Mesendoderm (in vitro differentiated cells): Measurements from ENCODE around the gene RNF115.
"Not testable (repeated sequence)": the region's sequence is repeated elsewhere in the genome, so short reads cannot be mapped to it uniquely, and the experiment has no call there.

Source experiments
- DNase-seq: peaks from one replicate; pipeline ENCODE4 v3.0.0; 2013
- H2AK5ac ChIP-seq: 2 replicates; pipeline ENCODE4 v1.6.1; 2013; ENCODE audit warnings: low read length, inconsistent platforms
- H2BK120ac ChIP-seq: 2 replicates; pipeline ENCODE4 v1.6.1; 2013; ENCODE audit warnings: low read depth, mild to moderate bottlenecking, low read length, moderate library complexity, mixed read lengths
- H2BK15ac ChIP-seq: replicated peaks from 2 replicates; pipeline ENCODE4 v1.6.1; 2013; ENCODE audit warnings: low read depth, mild to moderate bottlenecking, moderate library complexity
- H2BK5ac ChIP-seq: 2 replicates; pipeline ENCODE4 v1.6.1; 2013; ENCODE audit warnings: low read length, inconsistent platforms
- H3K18ac ChIP-seq: 2 replicates; pipeline ENCODE4 v1.6.1; 2013; ENCODE audit warnings: mild to moderate bottlenecking, low read length, mixed read lengths
- H3K23ac ChIP-seq: one replicate; pipeline ENCODE4 v1.6.1; 2013; ENCODE audit warnings: low read length
- H3K27ac ChIP-seq: 2 replicates; pipeline ENCODE4 v1.5.1; 2013; ENCODE audit warnings: low read depth, mild to moderate bottlenecking, inconsistent platforms, low read length, moderate library complexity
- H3K27me3 ChIP-seq: 2 replicates; pipeline ENCODE4 v1.6.1; 2013; ENCODE audit warnings: low read length, control low read depth, mild to moderate bottlenecking, inconsistent platforms; ENCODE audit not compliant: insufficient read depth, poor library complexity
- H3K36me3 ChIP-seq: 2 replicates; pipeline ENCODE4 v1.6.1; 2013; ENCODE audit warnings: low read length, inconsistent platforms; ENCODE audit not compliant: control insufficient read depth, insufficient read depth
- H3K4ac ChIP-seq: one replicate; pipeline ENCODE4 v1.6.1; 2013; ENCODE audit warnings: low read depth, mild to moderate bottlenecking, low read length, moderate library complexity
- H3K4me1 ChIP-seq: 2 replicates; pipeline ENCODE4 v1.6.1; 2013; ENCODE audit warnings: low read depth, low read length, inconsistent platforms; ENCODE audit not compliant: control insufficient read depth
- H3K4me2 ChIP-seq: 2 replicates; pipeline ENCODE4 v1.6.1; 2013; ENCODE audit warnings: low read length
- H3K4me3 ChIP-seq: 2 replicates; pipeline ENCODE4 v1.5.1; 2013; ENCODE audit warnings: mild to moderate bottlenecking, low read length
- H3K56ac ChIP-seq: one replicate; pipeline ENCODE4 v1.6.1; 2013; ENCODE audit warnings: low read length
- H3K79me1 ChIP-seq: 2 replicates; pipeline ENCODE4 v1.6.1; 2013; ENCODE audit warnings: low read length, inconsistent platforms
- H3K79me2 ChIP-seq: 2 replicates; pipeline ENCODE4 v1.6.1; 2013; ENCODE audit warnings: mild to moderate bottlenecking, low read length; ENCODE audit not compliant: control insufficient read depth, insufficient read depth
- H3K9ac ChIP-seq: 2 replicates; pipeline ENCODE4 v1.6.1; 2013; ENCODE audit warnings: low read length, inconsistent platforms
- H4K5ac ChIP-seq: one replicate; pipeline ENCODE4 v1.6.1; 2013; ENCODE audit warnings: low read length
- H4K8ac ChIP-seq: one replicate; pipeline ENCODE4 v1.6.1; 2013; ENCODE audit warnings: low read depth, mild to moderate bottlenecking, control low read depth, low read length, moderate library complexity
- WGBS: extraction: QIAGEN DNeasy Blood & Tissue Kit; methylation state at CpG from one replicate; pipeline ENCODE4 v1.1.7; 2013; ENCODE audit warnings: low lambda C conversion rate, missing lambda C conversion rate; ENCODE audit not compliant: insufficient coverage; ENCODE audit errors: extremely low coverage; 5-methylcytosine and 5-hydroxymethylcytosine counted together

Gene RNF115

DNA sequence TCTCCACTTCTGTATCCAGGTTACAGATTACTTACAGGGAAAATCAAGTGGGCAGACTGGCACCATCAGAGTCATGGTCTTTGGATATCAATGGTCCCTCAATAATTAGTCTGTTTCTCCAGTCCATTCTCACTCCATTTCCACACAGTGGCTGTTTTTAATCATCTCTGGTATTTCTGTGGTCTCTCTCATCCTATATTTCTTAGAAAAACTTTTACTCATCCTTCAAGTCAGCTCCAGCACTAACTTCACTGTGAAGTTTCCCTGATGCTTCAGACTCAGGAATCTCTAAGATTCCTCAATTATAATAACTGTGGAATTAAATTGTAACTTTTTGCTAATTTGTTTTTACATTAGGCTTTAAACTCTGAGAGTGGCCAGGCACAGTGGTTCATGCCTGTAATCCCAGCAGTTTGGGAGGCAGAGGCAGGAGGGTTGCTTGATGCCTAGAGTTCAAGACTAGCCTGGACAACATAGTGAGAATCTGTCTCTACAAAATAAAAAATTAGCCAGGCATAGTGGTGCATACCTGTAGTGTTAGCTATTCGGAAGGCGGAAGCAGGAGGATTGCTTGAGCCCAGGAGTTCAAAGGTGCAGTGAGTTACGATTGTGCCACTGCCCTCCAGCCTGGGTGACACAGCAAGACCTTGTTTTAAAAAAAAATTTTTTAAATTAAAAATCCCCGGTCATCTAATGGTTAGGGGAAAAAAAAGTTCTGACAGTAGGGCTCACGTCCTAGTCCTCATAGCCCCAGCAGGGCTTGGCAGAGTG, 94.0 kb downstream of the RNF115 start:
- no peak overlapping the region for H2AK5ac ChIP-seq
- H3K79me2 ChIP-seq: no peaks in the 10 kb centered on the region
- H3K36me3 ChIP-seq: no peaks in the 10 kb centered on the region
- WGBS: no CpG with 5 or more reads among the region's 5 CpGs
- no peak overlapping the region for H4K5ac ChIP-seq
- DNase-seq: no peak
- H3K4me3 ChIP-seq: no peak overlapping the region
- no peaks in the 10 kb centered on the region for H3K27me3 ChIP-seq
- no peak overlapping the region for H3K18ac ChIP-seq
- H3K23ac ChIP-seq: no peak overlapping the region
- no peak overlapping the region for H4K8ac ChIP-seq
- H3K56ac ChIP-seq: no peak overlapping the region
- no peak overlapping the region for H3K4me2 ChIP-seq
- no peaks in the 10 kb centered on the region for H3K79me1 ChIP-seq
- H2BK15ac ChIP-seq: no peak overlapping the region
- H2BK120ac ChIP-seq: no peak overlapping the region
- H3K9ac ChIP-seq: no peak overlapping the region
- H3K4me1 ChIP-seq: no peaks in the 10 kb centered on the region
- no peak overlapping the region for H2BK5ac ChIP-seq
- no peak overlapping the region for H3K4ac ChIP-seq
- H3K27ac ChIP-seq: no peak overlapping the region

DNA sequence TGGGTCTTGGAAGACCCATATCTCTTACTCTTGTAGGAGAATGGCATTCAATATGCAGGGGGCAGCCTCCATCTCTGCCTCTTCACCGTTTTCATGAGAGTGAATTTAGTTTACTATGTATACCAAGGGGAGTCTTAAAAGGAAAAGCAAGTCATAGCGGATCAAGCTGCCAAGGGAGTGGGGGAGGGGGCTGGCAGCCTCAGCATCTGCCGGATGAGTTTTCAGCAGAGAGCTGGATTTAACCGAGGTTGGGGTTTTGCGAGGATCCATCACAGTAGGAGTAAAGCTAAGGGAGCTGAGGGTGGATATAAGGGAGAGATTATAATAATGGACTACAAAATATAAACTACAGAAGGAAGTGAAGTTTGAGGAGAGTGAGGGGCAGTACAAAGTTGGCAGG, 94.7 kb downstream of the RNF115 start:
- Histone ChIP-seq H3K56ac (no peak overlapping the region), H3K36me3 (no peaks in the 10 kb centered on the region), H2BK15ac (no peak overlapping the region), H2BK5ac (no peak overlapping the region), H3K27me3 (no peaks in the 10 kb centered on the region), H3K79me1 (no peaks in the 10 kb centered on the region), H3K18ac (no peak overlapping the region), H3K79me2 (no peaks in the 10 kb centered on the region), H3K4me1 (no peaks in the 10 kb centered on the region), H2BK120ac (no peak overlapping the region), H2AK5ac (no peak overlapping the region), H3K4ac (no peak overlapping the region), H3K27ac (no peak overlapping the region), H3K23ac (no peak overlapping the region), H4K5ac (no peak overlapping the region), H3K9ac (no peak overlapping the region), H4K8ac (no peak overlapping the region), H3K4me3 (no peak overlapping the region), H3K4me2 (no peak overlapping the region)
- DNase-seq: no peak
- no CpG with 5 or more reads among the region's 5 CpGs for whole genome bisulfite sequencing

DNA sequence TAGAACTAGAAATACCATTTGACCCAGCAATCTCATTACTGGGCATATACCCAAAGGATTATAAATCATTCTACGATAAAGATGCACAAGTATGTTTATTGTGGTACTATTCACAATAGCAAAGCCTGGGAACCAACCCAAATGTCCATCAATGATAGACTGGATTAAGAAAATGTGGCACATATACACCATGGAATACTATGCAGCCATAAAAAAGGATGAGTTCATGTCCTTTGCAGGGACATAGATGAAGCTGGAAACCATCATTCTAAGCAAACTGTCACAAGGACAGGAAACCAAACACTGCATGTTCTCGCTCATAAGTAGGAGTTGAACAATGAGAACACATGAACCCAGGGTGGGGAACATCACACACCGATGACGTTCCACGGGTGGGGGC, 97.7 kb downstream of the RNF115 start:
- not testable (repeated sequence) for H2BK15ac ChIP-seq, H3K18ac ChIP-seq, DNase-seq, H3K27ac ChIP-seq, H3K4me2 ChIP-seq, H4K5ac ChIP-seq, H3K4me3 ChIP-seq, H3K56ac ChIP-seq, H3K36me3 ChIP-seq, H2BK5ac ChIP-seq, H3K79me2 ChIP-seq, H3K9ac ChIP-seq, H3K4me1 ChIP-seq, H3K4ac ChIP-seq, H3K27me3 ChIP-seq, H4K8ac ChIP-seq, H2AK5ac ChIP-seq, H3K79me1 ChIP-seq, H3K23ac ChIP-seq, H2BK120ac ChIP-seq
- WGBS: no CpG with 5 or more reads among the region's 5 CpGs

- peak; percentile 77 for DNase-seq
- Histone ChIP-seq H2BK120ac (no peak overlapping the region), H3K9ac (peak overlapping the region; percentile 23), H3K79me2 (no peaks in the 10 kb centered on the region), H3K4me3 (no peak overlapping the region), H4K5ac (no peak overlapping the region), H3K36me3 (no peaks in the 10 kb centered on the region), H3K79me1 (no peaks in the 10 kb centered on the region), H3K27me3 (no peaks in the 10 kb centered on the region), H2AK5ac (no peak overlapping the region), H3K4me2 (peak overlapping the region; percentile 49), H4K8ac (no peak overlapping the region), H3K4ac (no peak overlapping the region), H3K18ac (no peak overlapping the region), H3K27ac (no peak overlapping the region), H2BK15ac (no peak overlapping the region), H3K23ac (no peak overlapping the region), H3K56ac (peak overlapping the region; percentile 28), H2BK5ac (no peak overlapping the region), H3K4me1 (no peaks in the 10 kb centered on the region)
- no CpG with 5 or more reads among the region's 47 CpGs for WGBS
Measured at GRCh38 chr1:145720878-145721671, 102.8 kb downstream of the RNF115 start.

- Histone ChIP-seq H3K4me2 (no peak overlapping the region), H3K4me3 (no peak overlapping the region), H3K4me1 (no peaks in the 10 kb centered on the region), H2BK5ac (no peak overlapping the region), H3K27me3 (no peaks in the 10 kb centered on the region), H3K23ac (no peak overlapping the region), H3K18ac (no peak overlapping the region), H3K56ac (peak overlapping the region; percentile 28), H3K79me2 (no peaks in the 10 kb centered on the region), H3K36me3 (no peaks in the 10 kb centered on the region), H2BK15ac (no peak overlapping the region), H4K8ac (no peak overlapping the region), H3K4ac (no peak overlapping the region), H3K9ac (no peak overlapping the region), H2AK5ac (no peak overlapping the region), H3K79me1 (no peaks in the 10 kb centered on the region), H3K27ac (no peak overlapping the region), H2BK120ac (no peak overlapping the region), H4K5ac (no peak overlapping the region)
- peak; percentile 53 for DNase-seq
- WGBS: no CpG with 5 or more reads among the region's 5 CpGs
Measured at GRCh38 chr1:145720556-145720877, 103.4 kb downstream of the RNF115 start.
